Measurements from ENCODE around the gene PSD4. TPM values are rescaled to one million over a fixed set of nuclear protein-coding genes. Genes with fewer than 3 reads are reported as not detected.

The PSD4 gene
- total RNA-seq = 3.2 and 4.6 TPM in 2 replicates

DNA sequence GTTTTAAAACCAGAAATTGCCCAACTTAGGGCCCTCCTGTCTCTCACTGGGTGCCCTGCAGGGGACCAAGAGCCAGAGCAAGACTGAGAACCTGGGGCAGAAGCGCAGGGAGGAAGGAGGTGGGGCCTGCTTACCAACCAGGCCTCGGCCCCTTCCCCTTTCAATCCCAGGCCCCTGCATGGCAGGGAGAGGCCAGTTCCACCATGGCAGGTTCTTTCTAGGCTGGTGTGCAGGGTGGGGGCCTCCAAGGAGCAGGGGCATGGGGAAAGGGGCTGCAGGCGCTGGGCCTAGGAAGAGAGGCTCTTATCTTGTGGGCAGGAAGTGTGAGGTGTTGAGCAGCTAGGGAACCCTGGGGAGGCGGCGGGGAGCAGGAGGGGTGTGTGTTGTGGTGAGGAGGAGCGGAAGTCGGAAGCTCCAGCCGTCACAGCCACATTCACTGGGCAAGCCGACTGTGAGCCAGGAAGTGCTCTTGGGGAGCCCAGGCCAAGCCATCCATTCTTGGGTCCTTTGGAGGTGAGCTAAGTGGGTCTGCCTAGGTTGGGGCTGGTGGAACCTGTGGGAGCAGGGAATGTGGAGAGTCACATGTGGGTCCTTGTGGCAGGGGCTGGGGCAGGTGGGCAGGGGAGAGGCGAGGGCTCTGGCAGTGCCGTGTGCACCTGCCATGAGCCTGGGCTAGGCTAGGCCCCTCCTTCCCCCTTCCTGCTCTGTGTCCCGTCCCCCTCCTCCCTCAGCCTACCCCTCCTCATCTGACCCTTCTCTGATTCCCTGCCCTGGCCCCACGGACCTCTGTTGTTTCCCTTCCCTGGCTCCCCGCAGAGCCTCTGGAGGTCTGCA lies at the start of gene PSD4:
Gene PSD4 (plus strand): TSS at position 430 of the 834 bp plus-strand sequence. CDS start 8,486 bp downstream, outside the sequence.

GRCh38 chr2:113126845-113127645 lies 46.7 kb upstream of the PSD4 start, which contains the start of gene IL1RN:
TSS of gene IL1RN (plus strand) at chr2:113127598. CDS start at chr2:113127625, 27 bp downstream.

Other genes with a start within 250 kb of the PSD4 start
- gene IL36G, start 196.0 kb upstream of the PSD4 start, total RNA-seq = not detected in 2 replicates
- not detected in 2 replicates for gene IL36A, start 168.5 kb upstream of the PSD4 start, total RNA-seq
- gene IL36B, start 121.1 kb upstream of the PSD4 start, total RNA-seq = not detected in 2 replicates
- not detected in 2 replicates for gene IL36RN, start 114.8 kb upstream of the PSD4 start, total RNA-seq
- gene IL1F10, start 106.0 kb upstream of the PSD4 start, total RNA-seq = not detected in 2 replicates
- not detected in 2 replicates for gene IL1RN, start 46.4 kb upstream of the PSD4 start, total RNA-seq
- gene PAX8, start 105.0 kb downstream of the PSD4 start, total RNA-seq = 0.18 and 0.86 TPM in 2 replicates

All from myometrial cell (primary cell).